Suprapubic skin (tissue), 4 donors: Measurements from ENCODE around the gene CTNNA3. TPM values are rescaled to one million over a fixed set of nuclear protein-coding genes. Genes with fewer than 3 reads are reported as not detected.

ENCODE experiments used
- DNase-seq, 2 donors: peaks; one replicate each; pipeline ENCODE4 v3.0.0-alpha.2; 2019; ENCODE audit warnings: low spot score in 2 of 2
- H3K27ac ChIP-seq: fragments of 200-600 bp; sonication (generic); one replicate; pipeline ENCODE4 v1.5.1; 2019
- H3K27me3 ChIP-seq: fragments of 200-600 bp; sonication (generic); one replicate; pipeline ENCODE4 v1.5.1; 2019
- H3K36me3 ChIP-seq: fragments of 200-600 bp; sonication (generic); one replicate; pipeline ENCODE4 v1.5.1; 2019
- H3K4me1 ChIP-seq: fragments of 200-600 bp; sonication (generic); one replicate; pipeline ENCODE4 v1.5.1; 2019
- H3K4me3 ChIP-seq: fragments of 200-600 bp; sonication (generic); one replicate; pipeline ENCODE4 v1.5.1; 2019; ENCODE audit warnings: mild to moderate bottlenecking
- H3K9me3 ChIP-seq: fragments of 200-600 bp; sonication (generic); one replicate; pipeline ENCODE4 v1.5.1; 2019
- EP300 ChIP-seq: sonication (generic); formaldehyde crosslinking; IDR thresholded peaks from one replicate; pipeline ENCODE4 v1.6.1; 2017; ENCODE audit warnings: antibody characterized with exemption
- POLR2A ChIP-seq, 2 donors: fragments of 450-650 bp; IDR thresholded peaks; one replicate each; pipeline ENCODE4 v1.6.1; 2017; ENCODE audit warnings: antibody characterized with exemption in 2 of 2, mild to moderate bottlenecking in 2 of 2, moderate library complexity in 2 of 2
- POLR2AphosphoS5 ChIP-seq, 3 donors: sonication (generic); formaldehyde crosslinking; IDR thresholded peaks; one replicate each; pipeline ENCODE4 v1.6.1; 2017; ENCODE audit warnings: antibody characterized with exemption in 3 of 3
- WGBS: methylation state at CpG from one replicate; pipeline ENCODE4 v1.1.5; 2018; 5-methylcytosine and 5-hydroxymethylcytosine counted together
- total RNA-seq, 4 donors: library from RNA; depleted of rRNA; stranded (reverse); fragments of >200 nt; gene quantifications; one replicate each; pipeline ENCODE4 v1.1.0, GENCODE V29; 2016
- TF ChIP-seq, protein P1 (sequence below), 2 donors: fragments of 200-600 bp in 1 of 2; fragments of 450-650 bp in 1 of 2; sonication (generic) in 1 of 2; IDR thresholded peaks; one replicate each; pipeline ENCODE4 v1.5.1; 2016 to 2019; ENCODE audit warnings: antibody characterized with exemption in 2 of 2, mild to moderate bottlenecking in 1 of 2, moderate library complexity in 1 of 2

Gene CTNNA3
- total RNA-seq, 4 donors from 2014 or later, result 0.08 to 0.29 (median 0.21) TPM

DNA sequence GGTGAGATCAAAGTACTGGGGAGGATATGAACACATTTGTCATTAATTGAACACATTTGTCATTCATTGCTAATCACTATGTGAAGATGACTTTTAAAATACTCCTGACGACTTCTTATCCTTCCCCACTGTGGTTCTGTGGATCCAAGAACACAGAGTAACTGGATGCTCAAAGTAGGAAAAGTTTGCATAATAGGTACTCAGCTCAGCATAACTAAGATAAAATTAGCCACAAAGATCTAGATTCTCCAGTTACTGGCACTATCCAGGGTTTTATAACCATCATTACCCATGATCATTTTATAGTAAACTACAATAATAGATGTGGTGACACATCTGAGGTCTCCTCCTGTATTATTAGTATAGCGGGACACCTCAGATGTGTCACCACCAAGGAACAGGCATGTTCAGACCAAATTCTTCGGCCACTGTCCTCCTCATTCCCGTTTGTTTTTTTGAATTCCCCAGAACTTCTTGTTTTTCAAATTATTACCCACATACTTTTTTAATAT lies 933.7 kb downstream of the CTNNA3 start:
- TF ChIP-seq POLR2AphosphoS5 (IDR thresholded peaks at IDR 0.05), result no peak
- TF ChIP-seq, protein P1, sequence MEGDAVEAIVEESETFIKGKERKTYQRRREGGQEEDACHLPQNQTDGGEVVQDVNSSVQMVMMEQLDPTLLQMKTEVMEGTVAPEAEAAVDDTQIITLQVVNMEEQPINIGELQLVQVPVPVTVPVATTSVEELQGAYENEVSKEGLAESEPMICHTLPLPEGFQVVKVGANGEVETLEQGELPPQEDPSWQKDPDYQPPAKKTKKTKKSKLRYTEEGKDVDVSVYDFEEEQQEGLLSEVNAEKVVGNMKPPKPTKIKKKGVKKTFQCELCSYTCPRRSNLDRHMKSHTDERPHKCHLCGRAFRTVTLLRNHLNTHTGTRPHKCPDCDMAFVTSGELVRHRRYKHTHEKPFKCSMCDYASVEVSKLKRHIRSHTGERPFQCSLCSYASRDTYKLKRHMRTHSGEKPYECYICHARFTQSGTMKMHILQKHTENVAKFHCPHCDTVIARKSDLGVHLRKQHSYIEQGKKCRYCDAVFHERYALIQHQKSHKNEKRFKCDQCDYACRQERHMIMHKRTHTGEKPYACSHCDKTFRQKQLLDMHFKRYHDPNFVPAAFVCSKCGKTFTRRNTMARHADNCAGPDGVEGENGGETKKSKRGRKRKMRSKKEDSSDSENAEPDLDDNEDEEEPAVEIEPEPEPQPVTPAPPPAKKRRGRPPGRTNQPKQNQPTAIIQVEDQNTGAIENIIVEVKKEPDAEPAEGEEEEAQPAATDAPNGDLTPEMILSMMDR (IDR thresholded peaks at IDR 0.05), result no peak
- no peak for TF ChIP-seq POLR2A (IDR thresholded peaks at IDR 0.05)
- TF ChIP-seq EP300, result no peak
- no peak overlapping the region for H3K4me3 ChIP-seq
- WGBS, result 86% methylated on average over 4 of the region's 4 CpGs
- no peaks in the 10 kb centered on the region for H3K36me3 ChIP-seq
- H3K27ac ChIP-seq, result no peak overlapping the region
- H3K4me1 ChIP-seq, result no peaks in the 10 kb centered on the region
- H3K27me3 ChIP-seq, result no peaks in the 10 kb centered on the region
- no peaks in the 10 kb centered on the region for H3K9me3 ChIP-seq
- DNase-seq, result no peak

DNA sequence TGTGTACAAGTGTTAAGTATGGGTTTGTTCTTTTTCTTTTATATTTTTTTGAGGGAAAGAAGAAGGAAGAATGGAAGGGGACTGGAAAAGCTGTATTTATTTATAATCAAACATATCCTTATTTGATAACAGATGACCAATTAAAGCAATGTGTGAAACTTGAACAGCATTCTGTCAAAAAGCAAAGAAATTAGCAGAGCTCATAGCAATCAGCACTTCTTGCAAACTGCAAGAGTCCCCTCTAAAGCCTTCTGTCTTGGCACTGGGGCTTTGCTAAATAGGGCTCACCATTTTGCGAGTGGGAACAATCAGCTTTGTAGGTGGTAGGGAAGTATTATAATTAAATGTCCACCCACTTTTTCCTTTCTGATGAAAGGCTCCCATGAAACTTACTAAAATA lies 935.1 kb downstream of the CTNNA3 start:
- no peak for DNase-seq
- WGBS, result 95% methylated on average over 1 of the region's 1 CpG
- Histone ChIP-seq H3K4me1 (no peaks in the 10 kb centered on the region), H3K27me3 (no peaks in the 10 kb centered on the region), H3K4me3 (no peak overlapping the region), H3K9me3 (no peaks in the 10 kb centered on the region), H3K36me3 (no peaks in the 10 kb centered on the region), H3K27ac (no peak overlapping the region)
- no peak for TF ChIP-seq EP300
- no peak for TF ChIP-seq POLR2A (IDR thresholded peaks at IDR 0.05)
- no peak for TF ChIP-seq POLR2AphosphoS5 (IDR thresholded peaks at IDR 0.05)
- TF ChIP-seq, protein P1 (IDR thresholded peaks at IDR 0.05), result no peak

DNA sequence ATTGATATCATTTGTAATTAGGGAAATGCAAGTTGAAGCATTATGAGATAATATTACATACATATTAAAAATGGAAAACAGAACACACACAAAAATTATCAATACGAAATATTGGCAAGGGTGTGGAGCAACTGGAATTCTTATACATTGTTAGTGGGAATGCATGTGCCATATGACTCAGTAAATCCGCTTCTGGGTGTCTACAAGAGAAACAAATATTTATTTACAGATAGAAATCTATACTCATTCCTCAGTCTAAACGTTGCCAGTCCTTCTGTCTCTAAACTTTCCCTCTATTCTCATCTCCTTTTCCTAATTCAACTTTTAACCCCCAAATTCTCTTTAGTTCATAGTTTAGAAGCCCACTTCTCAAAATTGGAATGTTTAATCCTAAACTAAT lies 940.5 kb downstream of the CTNNA3 start:
- Histone ChIP-seq H3K9me3 (no peaks in the 10 kb centered on the region), H3K27me3 (no peaks in the 10 kb centered on the region), H3K4me3 (no peak overlapping the region), H3K27ac (no peak overlapping the region), H3K36me3 (no peaks in the 10 kb centered on the region), H3K4me1 (no peaks in the 10 kb centered on the region)
- TF ChIP-seq EP300 (no peak), POLR2AphosphoS5 (IDR thresholded peaks at IDR 0.05) (no peak), POLR2A (IDR thresholded peaks at IDR 0.05) (no peak)
- TF ChIP-seq, protein P1 (IDR thresholded peaks at IDR 0.05), result no peak
- WGBS, result 70% methylated on average over 3 of the region's 3 CpGs
- no peak for DNase-seq

DNA sequence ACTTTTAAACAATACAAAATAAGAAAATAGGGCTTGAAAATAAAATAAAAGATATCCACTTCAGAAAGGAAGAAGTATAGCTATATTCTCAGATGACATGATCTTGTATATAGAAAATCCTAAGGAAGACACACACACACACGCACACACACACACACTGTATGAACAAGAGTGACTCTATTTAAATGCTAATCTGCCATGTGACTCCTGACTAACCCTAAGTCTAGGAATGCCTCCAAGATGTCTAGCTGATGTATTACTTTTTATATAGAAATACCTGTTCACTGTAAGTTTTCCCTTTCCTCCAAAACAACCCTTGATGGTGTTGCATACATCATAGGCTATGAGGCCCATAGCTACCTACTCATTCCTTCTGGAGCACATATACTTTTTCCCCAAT lies 943.3 kb downstream of the CTNNA3 start:
- 90% methylated on average over 1 of the region's 1 CpG for WGBS
- H3K4me1 ChIP-seq, result no peaks in the 10 kb centered on the region
- TF ChIP-seq POLR2A (IDR thresholded peaks at IDR 0.05) (no peak), EP300 (no peak), POLR2AphosphoS5 (IDR thresholded peaks at IDR 0.05) (no peak)
- TF ChIP-seq, protein P1 (IDR thresholded peaks at IDR 0.05), result no peak
- H3K4me3 ChIP-seq, result no peak overlapping the region
- H3K27ac ChIP-seq, result no peak overlapping the region
- no peak for DNase-seq
- H3K27me3 ChIP-seq, result no peaks in the 10 kb centered on the region
- H3K9me3 ChIP-seq, result no peaks in the 10 kb centered on the region
- no peaks in the 10 kb centered on the region for H3K36me3 ChIP-seq

DNA sequence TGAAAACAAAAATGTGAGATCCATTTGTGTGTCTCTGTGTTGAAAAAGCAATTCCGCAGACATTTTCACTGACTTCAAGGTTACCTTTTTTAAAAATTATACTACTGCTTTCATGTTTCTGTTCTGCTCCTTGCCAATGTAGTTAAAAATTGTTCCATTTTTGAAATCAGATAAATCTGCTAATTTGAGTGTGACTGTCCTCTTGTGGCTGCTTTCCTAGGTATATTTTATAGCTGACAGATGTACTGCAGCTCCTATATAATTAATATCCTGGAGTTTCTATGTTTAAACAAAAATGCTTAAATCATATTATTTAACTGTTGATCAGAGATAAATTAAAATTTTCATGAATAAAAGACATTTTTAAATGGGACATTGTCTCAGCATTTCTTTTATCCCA lies 947.8 kb downstream of the CTNNA3 start:
- no peak overlapping the region for H3K27ac ChIP-seq
- H3K9me3 ChIP-seq, result no peaks in the 10 kb centered on the region
- no peak for DNase-seq
- H3K4me3 ChIP-seq, result no peak overlapping the region
- H3K4me1 ChIP-seq, result no peaks in the 10 kb centered on the region
- H3K36me3 ChIP-seq, result no peaks in the 10 kb centered on the region
- TF ChIP-seq POLR2AphosphoS5 (IDR thresholded peaks at IDR 0.05), result no peak
- TF ChIP-seq EP300, result no peak
- no peak for TF ChIP-seq POLR2A (IDR thresholded peaks at IDR 0.05)
- TF ChIP-seq, protein P1 (IDR thresholded peaks at IDR 0.05), result no peak
- no peaks in the 10 kb centered on the region for H3K27me3 ChIP-seq
- WGBS, result 82% methylated on average over 1 of the region's 1 CpG
